IPS-11a (cell line): ENCODE data around the gene HK1.

ENCODE experiments used
- H3K4me3 ChIP-seq: one replicate; pipeline ENCODE4 v1.5.1; 2013; ENCODE audit warnings: low read depth, low read length, control low read depth

The HK1 gene

GRCh38 chr10:69400936-69401335 lies 122.6 kb downstream of the HK1 start:
- H3K4me3 ChIP-seq, result no peak overlapping the region

DNA sequence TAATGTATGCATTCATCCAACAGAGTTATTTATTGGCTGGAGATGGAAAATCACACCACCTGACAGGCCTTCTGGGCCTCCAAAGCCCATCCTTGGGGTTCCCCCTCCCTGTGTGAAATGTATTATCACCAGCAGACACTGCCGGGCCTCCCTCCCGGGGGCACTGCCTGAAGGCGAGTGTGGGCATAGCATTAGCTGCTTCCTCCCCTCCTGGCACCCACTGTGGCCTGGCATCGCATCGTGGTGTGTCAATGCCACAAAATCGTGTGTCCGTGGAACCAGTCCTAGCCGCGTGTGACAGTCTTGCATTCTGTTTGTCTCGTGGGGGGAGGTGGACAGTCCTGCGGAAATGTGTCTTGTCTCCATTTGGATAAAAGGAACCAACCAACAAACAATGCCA lies 123.1 kb downstream of the HK1 start:
- H3K4me3 ChIP-seq, result no peak overlapping the region

- no peak overlapping the region for H3K4me3 ChIP-seq
These were observed 124.1 kb downstream of the HK1 start for GRCh38 chr10:69402386-69402785.

- H3K4me3 ChIP-seq, result no peak overlapping the region
These were observed 124.8 kb downstream of the HK1 start for GRCh38 chr10:69403066-69403465.

DNA sequence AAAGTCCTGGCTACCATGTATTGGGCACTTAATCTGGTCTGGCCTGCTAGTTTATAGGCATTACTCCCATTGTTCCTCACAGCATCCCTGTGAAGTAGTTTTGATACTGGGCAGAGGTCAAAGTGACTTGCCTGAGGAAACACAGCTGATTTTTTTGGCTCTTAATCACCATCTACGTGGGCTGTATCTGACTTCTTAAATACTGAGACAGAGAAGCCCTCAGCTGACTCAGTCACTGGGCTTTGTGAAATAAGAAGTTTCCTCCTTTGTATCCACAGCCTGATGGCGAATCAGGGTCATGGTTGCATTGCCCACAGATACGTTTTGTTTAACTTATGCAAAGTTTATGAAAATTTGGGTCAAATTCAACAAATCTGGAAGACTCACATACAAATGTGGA lies 125.2 kb downstream of the HK1 start:
- no peak overlapping the region for H3K4me3 ChIP-seq

- H3K4me3 ChIP-seq, result no peak overlapping the region
These were observed 126.5 kb downstream of the HK1 start for GRCh38 chr10:69404786-69405185.

DNA sequence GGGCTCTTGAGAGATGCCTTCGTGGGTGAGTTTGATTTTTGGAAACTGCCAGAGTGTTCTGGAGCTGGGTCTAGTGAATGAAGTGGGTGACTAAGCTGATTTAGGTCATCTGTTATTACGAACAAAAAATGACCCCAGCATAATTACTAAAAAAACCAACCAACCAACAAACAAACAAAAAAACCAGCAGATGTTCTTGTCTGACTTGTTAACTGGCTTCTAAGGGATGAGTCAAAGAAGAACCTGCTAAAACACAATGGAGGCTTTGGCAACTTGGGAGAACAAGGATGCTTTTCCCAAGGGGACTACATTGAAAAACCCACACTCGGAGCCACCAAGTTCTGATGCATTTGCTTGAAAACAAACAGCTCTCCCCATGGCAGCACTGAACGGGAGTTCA lies 126.9 kb downstream of the HK1 start:
- no peak overlapping the region for H3K4me3 ChIP-seq

GRCh38 chr10:69406302-69406811 lies 128.1 kb downstream of the HK1 start:
- H3K4me3 ChIP-seq, result no peak overlapping the region

GRCh38 chr10:69406816-69407580 lies 128.7 kb downstream of the HK1 start:
- no peak overlapping the region for H3K4me3 ChIP-seq

DNA sequence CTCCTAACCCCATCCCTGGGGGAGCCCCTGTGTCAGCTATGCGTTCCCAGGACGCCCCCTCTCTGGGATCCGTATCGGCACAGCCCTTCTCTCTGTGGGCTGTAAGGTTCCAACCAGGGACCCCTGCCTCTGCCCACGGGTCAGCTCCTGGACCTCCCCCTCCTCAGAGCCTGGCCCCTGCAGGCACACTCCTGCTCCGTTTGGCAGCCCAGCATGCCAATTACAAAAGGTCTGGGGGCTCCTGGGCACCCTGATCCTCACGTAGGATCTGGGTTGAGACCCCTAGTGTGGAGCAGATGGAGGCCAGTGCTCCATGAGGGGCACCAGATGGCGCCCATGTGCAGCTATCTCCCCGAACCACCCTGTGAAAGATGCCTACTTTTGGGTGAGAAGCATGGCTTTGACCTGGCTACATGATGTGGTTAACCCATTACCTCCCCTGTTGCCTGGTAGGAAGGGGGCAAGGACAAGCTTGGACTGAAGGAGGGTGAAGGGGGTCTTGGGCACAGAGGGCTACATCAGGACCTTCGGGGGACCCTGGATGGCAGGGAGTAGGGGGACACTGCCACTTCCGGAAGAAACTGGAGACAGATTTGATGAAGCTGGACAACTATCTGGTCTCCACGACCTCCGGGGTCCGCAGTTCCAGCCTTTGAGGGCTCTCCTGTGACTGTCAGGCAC lies 129.5 kb downstream of the HK1 start:
- no peak overlapping the region for H3K4me3 ChIP-seq

DNA sequence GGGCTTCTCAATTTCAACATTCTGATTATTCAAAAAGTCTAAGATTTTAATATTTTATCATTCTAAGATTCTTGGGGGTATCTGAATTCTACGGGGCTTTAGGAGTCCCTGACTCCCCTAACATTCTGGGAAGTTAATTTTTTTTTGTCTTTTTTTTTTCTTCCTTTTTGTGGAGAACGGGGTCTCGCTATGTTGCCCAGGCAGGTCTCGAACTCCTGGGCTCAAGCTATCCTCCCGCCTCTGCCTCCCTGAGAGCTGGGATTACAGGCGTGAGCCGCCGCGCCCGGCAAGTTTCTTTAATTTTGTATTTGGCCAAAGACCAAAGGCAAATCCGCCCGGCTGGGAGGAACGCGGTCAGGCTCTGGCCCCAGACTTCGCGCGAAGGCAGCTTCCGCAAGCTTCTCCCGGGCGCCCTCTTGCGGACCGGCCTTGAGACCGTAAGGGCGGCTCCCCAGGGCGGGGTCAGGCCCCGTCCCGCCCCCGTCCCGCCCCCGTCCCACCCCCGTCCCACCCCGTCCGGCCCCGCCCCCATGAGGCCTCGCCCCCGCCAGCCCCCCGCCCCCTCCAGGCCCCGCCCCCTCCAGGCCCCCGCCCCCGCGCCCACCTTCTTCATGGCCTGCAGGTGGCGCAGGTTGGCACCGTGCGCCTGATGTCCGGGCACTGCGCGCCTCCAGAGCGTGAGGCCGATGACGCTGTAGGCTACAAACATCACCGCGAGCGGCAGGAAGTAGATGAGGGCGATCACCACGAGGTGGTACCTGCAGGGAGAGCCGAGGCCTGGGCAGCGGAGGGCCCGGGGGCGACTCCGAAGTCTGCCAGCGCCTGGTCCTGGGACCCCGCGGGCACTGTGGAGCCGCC lies 130.3 kb downstream of the HK1 start:
- no peak overlapping the region for H3K4me3 ChIP-seq

DNA sequence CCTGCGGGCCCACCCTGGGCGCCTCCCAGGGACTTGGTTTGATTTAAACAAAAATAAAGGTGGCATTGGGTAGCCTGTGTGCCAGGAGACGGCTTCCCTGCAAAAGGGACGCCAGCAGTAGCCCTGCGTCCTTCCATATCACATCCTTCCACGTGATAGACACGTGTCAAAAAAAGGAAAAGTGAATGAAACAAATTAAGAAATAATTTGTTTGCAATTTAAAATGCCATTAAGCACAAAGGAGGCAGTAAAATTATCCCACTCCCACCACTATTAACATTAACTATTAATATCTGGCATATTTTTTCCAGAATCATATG lies 130.8 kb downstream of the HK1 start:
- H3K4me3 ChIP-seq, result no peak overlapping the region

GRCh38 chr10:69409968-69410367 lies 131.7 kb downstream of the HK1 start:
- no peak overlapping the region for H3K4me3 ChIP-seq

- H3K4me3 ChIP-seq, result no peak overlapping the region
These were observed 132.2 kb downstream of the HK1 start for GRCh38 chr10:69410487-69410886.

- no peak overlapping the region for H3K4me3 ChIP-seq
These were observed 133.2 kb downstream of the HK1 start for GRCh38 chr10:69411476-69411875.

- no peak overlapping the region for H3K4me3 ChIP-seq
These were observed 134.0 kb downstream of the HK1 start for GRCh38 chr10:69412232-69412790.

DNA sequence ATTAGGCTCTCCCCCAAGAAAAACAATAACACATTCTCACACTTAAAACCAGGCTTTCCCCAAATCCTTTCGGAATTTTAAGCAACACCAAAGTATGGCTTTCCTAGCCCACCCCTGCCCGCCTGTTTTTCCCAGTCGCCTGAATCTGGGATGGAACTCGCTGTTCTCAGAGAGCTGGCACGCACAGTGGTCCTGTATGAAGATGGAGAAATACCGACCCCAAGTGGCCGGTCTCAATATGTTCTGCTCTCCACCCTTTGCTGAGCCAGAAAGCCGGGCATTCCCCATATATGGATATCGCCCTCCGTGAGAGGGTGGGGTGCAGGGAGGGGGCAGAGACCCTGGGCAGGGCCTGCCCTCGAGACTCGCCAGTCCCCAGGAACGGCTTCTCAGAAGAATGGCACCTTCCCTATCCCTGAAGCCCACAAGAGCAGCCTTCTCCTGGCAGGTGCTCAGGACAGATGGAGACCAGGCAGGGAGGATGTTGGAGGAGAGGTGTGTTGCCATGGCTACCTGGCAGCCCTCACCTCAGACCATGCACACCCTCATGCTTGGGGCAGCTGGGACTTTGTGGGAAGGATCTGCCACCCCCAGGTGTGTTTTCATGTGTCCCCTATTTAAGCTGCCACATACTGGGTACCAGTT lies 135.0 kb downstream of the HK1 start:
- no peak overlapping the region for H3K4me3 ChIP-seq

DNA sequence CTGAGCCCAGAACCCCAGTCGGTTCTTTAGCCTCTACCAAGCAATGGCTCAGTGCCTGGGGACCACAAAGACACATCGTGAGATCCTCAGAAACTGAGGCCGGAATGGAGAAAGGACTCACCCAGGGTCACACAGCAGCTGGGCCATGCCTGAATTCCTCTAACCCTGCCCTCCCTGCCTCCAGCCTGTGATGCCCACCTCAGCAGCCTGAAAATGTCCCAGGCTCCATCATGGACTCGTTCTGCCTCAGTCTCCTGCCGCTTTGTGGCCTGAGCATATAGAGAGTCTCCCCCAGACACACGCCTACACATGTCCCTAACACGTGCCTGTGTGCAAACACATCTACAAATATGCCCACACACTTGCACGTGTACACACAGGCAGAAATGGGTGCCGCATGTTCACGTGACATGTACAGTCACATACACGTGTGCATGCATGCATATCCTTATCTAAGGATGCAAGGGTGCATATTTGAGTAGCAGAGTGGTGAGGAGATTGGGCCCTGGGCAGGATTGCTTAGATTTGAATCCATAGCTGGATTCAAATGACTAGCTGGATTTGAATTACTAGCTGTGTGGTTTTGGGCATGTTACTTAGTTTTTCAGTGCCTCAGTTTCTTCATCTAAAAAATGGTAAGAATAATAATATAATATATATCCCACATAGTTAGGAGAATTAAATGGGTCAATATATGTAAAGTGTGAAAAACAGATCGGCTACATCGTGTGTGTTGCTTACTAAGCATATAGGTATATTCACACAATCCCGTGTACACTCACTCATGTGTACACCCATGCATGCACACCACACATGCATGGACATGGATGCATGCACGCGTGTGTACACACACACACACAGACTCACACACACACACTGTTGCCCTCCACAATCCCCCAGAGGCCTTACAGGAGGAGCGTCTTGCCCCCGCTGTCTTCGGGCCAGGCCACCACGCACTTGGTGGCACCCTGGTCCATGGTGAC lies 136.0 kb downstream of the HK1 start:
- no peak overlapping the region for H3K4me3 ChIP-seq

GRCh38 chr10:69415049-69415448 lies 136.8 kb downstream of the HK1 start:
- H3K4me3 ChIP-seq, result no peak overlapping the region

- H3K4me3 ChIP-seq, result no peak overlapping the region
These were observed 137.7 kb downstream of the HK1 start for GRCh38 chr10:69415951-69416350.
